Mesenchymal stem cell (in vitro differentiated cells and primary cell): ENCODE measurements around the gene WEE2.
"Not testable (repeated sequence)": the region's sequence is repeated elsewhere in the genome, so short reads cannot be mapped to it uniquely, and the experiment has no call there.

Source experiments
- DNase-seq: peaks from one replicate; pipeline ENCODE4 v3.0.0-alpha.2; 2013
- H2AFZ ChIP-seq: one replicate; pipeline ENCODE4 v1.6.1; 2013; ENCODE audit warnings: low read depth, mild to moderate bottlenecking, control low read depth, inconsistent platforms, low read length, moderate library complexity
- H2AK5ac ChIP-seq: 2 replicates; pipeline ENCODE4 v1.6.1; 2013; ENCODE audit warnings: low read length, moderate library complexity, mild to moderate bottlenecking, inconsistent platforms; ENCODE audit not compliant: severe bottlenecking
- H2BK120ac ChIP-seq: one replicate; pipeline ENCODE4 v1.6.1; 2013; ENCODE audit warnings: low read depth, mild to moderate bottlenecking, inconsistent platforms, low read length, moderate library complexity
- H2BK12ac ChIP-seq, 2 experiments: one replicate each; pipeline ENCODE4 v1.6.1; 2013; ENCODE audit warnings: inconsistent platforms in 2 of 2, low read length in 2 of 2, mild to moderate bottlenecking in 2 of 2, moderate library complexity in 2 of 2, control low read depth in 1 of 2
- H2BK15ac ChIP-seq: one replicate; pipeline ENCODE4 v1.6.1; 2013; ENCODE audit warnings: mild to moderate bottlenecking, low read depth, inconsistent platforms; ENCODE audit not compliant: poor library complexity, severe bottlenecking
- H2BK5ac ChIP-seq: 2 replicates; pipeline ENCODE4 v1.6.1; 2013; ENCODE audit warnings: low read depth, mild to moderate bottlenecking, low read length, control low read depth, inconsistent platforms; ENCODE audit not compliant: poor library complexity, severe bottlenecking
- H3K14ac ChIP-seq, 2 experiments: one replicate each; pipeline ENCODE4 v1.6.1; 2013; ENCODE audit warnings: inconsistent platforms in 2 of 2, low read length in 2 of 2, control low read depth in 1 of 2, mild to moderate bottlenecking in 1 of 2, moderate library complexity in 1 of 2
- H3K18ac ChIP-seq, 2 experiments: one replicate each; pipeline ENCODE4 v1.6.1; 2013; ENCODE audit warnings: inconsistent platforms in 2 of 2, low read length in 2 of 2, control low read depth in 1 of 2, low read depth in 1 of 2, mild to moderate bottlenecking in 1 of 2
- H3K23ac ChIP-seq, 2 experiments: one replicate each; pipeline ENCODE4 v1.6.1; 2013; ENCODE audit warnings: inconsistent platforms in 2 of 2, low read length in 2 of 2, mild to moderate bottlenecking in 2 of 2, moderate library complexity in 2 of 2, control low read depth in 1 of 2
- H3K27ac ChIP-seq: 2 replicates; pipeline ENCODE4 v1.5.1; 2013; ENCODE audit warnings: mild to moderate bottlenecking, moderate library complexity, low read length, control low read depth, inconsistent platforms; ENCODE audit not compliant: poor library complexity, severe bottlenecking
- H3K27me3 ChIP-seq, 2 experiments: 2 replicates each; pipeline versions ENCODE4 v1.6.1 to v1.7.0; 2013; ENCODE audit warnings: low read length in 2 of 2, mild to moderate bottlenecking in 2 of 2, moderate library complexity in 2 of 2, control low read depth in 1 of 2, inconsistent platforms in 1 of 2; ENCODE audit not compliant: control insufficient read depth in 1 of 2, insufficient read depth in 1 of 2
- H3K36me3 ChIP-seq, 2 experiments: 2 replicates each; pipeline versions ENCODE4 v1.6.1 to v1.7.0; 2013; ENCODE audit warnings: low read length in 2 of 2, control low read depth in 1 of 2, inconsistent platforms in 1 of 2, low read depth in 1 of 2, mild to moderate bottlenecking in 1 of 2; ENCODE audit not compliant: insufficient read depth in 2 of 2, control insufficient read depth in 1 of 2
- H3K4ac ChIP-seq, 2 experiments: one replicate each; pipeline ENCODE4 v1.6.1; 2013; ENCODE audit warnings: inconsistent platforms in 2 of 2, low read length in 2 of 2, mild to moderate bottlenecking in 2 of 2, moderate library complexity in 2 of 2, control low read depth in 1 of 2, low read depth in 1 of 2
- H3K4me1 ChIP-seq: 2 replicates; pipeline ENCODE4 v1.6.1; 2013; ENCODE audit warnings: low read depth, low read length, control low read depth; ENCODE audit not compliant: control insufficient read depth, insufficient read depth
- H3K4me2 ChIP-seq: 2 replicates; pipeline ENCODE4 v1.6.1; 2013; ENCODE audit warnings: low read length, mild to moderate bottlenecking, inconsistent platforms; ENCODE audit not compliant: poor library complexity, severe bottlenecking
- H3K4me3 ChIP-seq, 2 experiments: 2 replicates each; pipeline versions ENCODE4 v1.5.1 to v1.7.0; 2013; ENCODE audit warnings: low read length in 2 of 2, mild to moderate bottlenecking in 2 of 2, control low read depth in 1 of 2, low read depth in 1 of 2; ENCODE audit not compliant: insufficient read depth in 1 of 2
- H3K79me1 ChIP-seq: replicated peaks from 2 replicates; pipeline ENCODE4 v1.6.1; 2013; ENCODE audit warnings: mild to moderate bottlenecking, control low read depth, low read length, inconsistent platforms; ENCODE audit not compliant: poor library complexity, severe bottlenecking
- H3K9ac ChIP-seq: 2 replicates; pipeline ENCODE4 v1.7.0; 2013; ENCODE audit warnings: mild to moderate bottlenecking, low read length, moderate library complexity
- H3K9me3 ChIP-seq: 2 replicates; pipeline ENCODE4 v1.7.0; 2013; ENCODE audit warnings: mild to moderate bottlenecking, low read length; ENCODE audit not compliant: control insufficient read depth
- H4K8ac ChIP-seq: one replicate; pipeline ENCODE4 v1.6.1; 2013; ENCODE audit warnings: inconsistent platforms, mild to moderate bottlenecking, low read length, moderate library complexity
- H4K91ac ChIP-seq: one replicate; pipeline ENCODE4 v1.6.1; 2013; ENCODE audit warnings: mild to moderate bottlenecking, low read length, inconsistent platforms
- WGBS: methylation state at CpG from one replicate; pipeline ENCODE4 v1.1.7; 2013; ENCODE audit warnings: mixed read lengths; 5-methylcytosine and 5-hydroxymethylcytosine counted together

The WEE2 gene

DNA sequence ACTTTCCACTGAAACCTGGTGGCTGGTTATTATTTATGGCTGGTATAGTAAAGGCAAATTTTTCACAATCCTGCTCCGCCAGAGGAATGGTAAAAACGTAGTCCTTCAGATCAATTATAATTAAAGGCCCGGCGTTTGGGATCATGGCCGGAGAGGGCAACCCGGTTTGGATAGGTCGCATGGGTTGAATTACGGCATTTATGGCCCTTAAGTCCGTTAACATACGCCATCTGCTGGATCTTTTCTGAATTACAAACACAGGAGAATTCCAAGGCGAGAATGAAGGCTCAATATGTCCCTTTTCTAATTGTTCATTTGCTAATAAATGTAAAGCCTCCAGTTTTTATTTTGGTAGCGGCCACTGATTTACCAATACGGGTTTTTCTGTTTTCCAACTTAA lies 44.5 kb downstream of the WEE2 start:
- Histone ChIP-seq H2AK5ac (no peak overlapping the region), H3K18ac (no peak overlapping the region), H2AFZ (no peak overlapping the region), H3K9ac (no peak overlapping the region), H3K4me1 (no peaks in the 10 kb centered on the region), H2BK120ac (no peak overlapping the region), H3K4ac (no peak overlapping the region), H3K36me3 (peaks cover 40 to 95% of the 10 kb centered on the region in 2 experiments), H3K4me3 (no peak overlapping the region), H3K27ac (no peak overlapping the region), H4K91ac (no peak overlapping the region), H3K9me3 (peaks cover 34% of the 10 kb centered on the region), H3K79me1 (peaks cover 32% of the 10 kb centered on the region), H2BK12ac (no peak overlapping the region), H3K14ac (no peak overlapping the region), H3K27me3 (no peaks in the 10 kb centered on the region), H2BK5ac (no peak overlapping the region), H3K4me2 (no peak overlapping the region), H2BK15ac (no peak overlapping the region), H4K8ac (no peak overlapping the region), H3K23ac (no peak overlapping the region)
- DNase-seq: peak; percentile 2
- WGBS: over 99% methylated on average over 12 of the region's 13 CpGs

DNA sequence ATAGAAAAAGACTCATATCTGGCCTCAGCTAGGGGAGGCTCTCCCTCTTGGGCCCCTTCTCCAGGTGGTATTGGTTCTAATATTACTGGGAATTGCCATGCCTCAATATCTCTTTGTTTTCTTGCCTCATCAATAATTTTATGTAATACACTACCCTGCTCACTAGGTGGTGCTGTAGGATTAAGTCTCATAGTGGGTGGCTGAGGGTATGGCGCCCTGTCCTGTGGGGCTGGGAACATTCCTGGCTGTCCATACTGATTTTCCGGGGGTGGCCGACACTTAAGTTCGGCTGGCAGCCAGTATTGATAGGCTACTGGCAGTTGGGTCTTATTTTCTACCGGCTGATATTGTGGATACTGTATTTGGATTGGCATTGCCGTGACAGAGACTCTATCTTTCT lies 46.8 kb downstream of the WEE2 start:
- H3K4me1 ChIP-seq: no peaks in the 10 kb centered on the region
- no peak overlapping the region for H4K91ac ChIP-seq
- no peak overlapping the region for H2AK5ac ChIP-seq
- no peak overlapping the region for H2BK15ac ChIP-seq
- H3K36me3 ChIP-seq: peaks cover 39 to 93% of the 10 kb centered on the region in 2 experiments
- no peak overlapping the region for H2AFZ ChIP-seq
- 94% methylated on average over 5 of the region's 6 CpGs for WGBS
- H3K4me3 ChIP-seq: no peak overlapping the region
- H3K23ac ChIP-seq: no peak overlapping the region
- no peak overlapping the region for H3K14ac ChIP-seq
- no peak overlapping the region for H3K27ac ChIP-seq
- no peak overlapping the region for H2BK12ac ChIP-seq
- no peak overlapping the region for H3K18ac ChIP-seq
- H2BK120ac ChIP-seq: no peak overlapping the region
- peaks cover 32% of the 10 kb centered on the region for H3K9me3 ChIP-seq
- H3K9ac ChIP-seq: no peak overlapping the region
- no peak overlapping the region for H3K4me2 ChIP-seq
- H3K27me3 ChIP-seq: no peaks in the 10 kb centered on the region
- peak; percentile 20 for DNase-seq
- H4K8ac ChIP-seq: no peak overlapping the region
- peaks cover 34% of the 10 kb centered on the region for H3K79me1 ChIP-seq
- H3K4ac ChIP-seq: no peak overlapping the region
- no peak overlapping the region for H2BK5ac ChIP-seq

DNA sequence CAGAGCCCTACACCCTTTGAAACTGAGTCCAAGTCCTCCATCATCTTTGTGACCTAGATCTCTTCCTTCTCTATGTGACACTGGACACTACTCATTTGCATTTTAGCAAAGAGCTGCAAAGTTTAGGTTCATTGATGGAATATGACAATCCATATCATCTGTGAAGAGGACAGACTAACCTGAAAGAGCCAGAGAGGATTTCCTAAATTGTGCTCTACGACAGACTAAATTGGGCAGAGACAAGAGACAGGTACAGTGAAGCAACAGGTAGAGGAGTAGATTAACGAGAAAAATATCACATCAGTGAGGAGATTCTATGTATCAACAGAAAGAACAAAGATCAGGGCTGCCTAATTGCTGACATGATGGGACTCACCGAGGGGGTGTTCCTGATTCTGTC lies 55.6 kb downstream of the WEE2 start, which contains the start of gene TAS2R3:
Gene TAS2R3, plus strand, starts transcription at position 301 of the 400 bp plus-strand sequence. Its CDS starts 62 bp downstream, at position 363.
- Histone ChIP-seq H3K27me3 (no peaks in the 10 kb centered on the region), H3K9ac (no peak within 1 kb of the TSS), H3K9me3 (no peaks in the 10 kb centered on the region), H4K8ac (no peak within 1 kb of the TSS), H2BK15ac (no peak within 1 kb of the TSS), H4K91ac (no peak within 1 kb of the TSS), H3K4me3 (no peak within 1 kb of the TSS), H3K4me1 (no peaks in the 10 kb centered on the region), H2AFZ (no peak within 1 kb of the TSS), H3K79me1 (peaks cover 19% of the 10 kb centered on the region), H3K36me3 (peaks cover 16 to 61% of the 10 kb centered on the region in 2 experiments), H3K27ac (no peak within 1 kb of the TSS), H3K14ac (no peak within 1 kb of the TSS), H2BK120ac (no peak within 1 kb of the TSS), H3K4ac (no peak within 1 kb of the TSS), H3K4me2 (no peak within 1 kb of the TSS), H2AK5ac (no peak within 1 kb of the TSS), H3K23ac (no peak within 1 kb of the TSS), H3K18ac (no peak within 1 kb of the TSS), H2BK5ac (no peak within 1 kb of the TSS), H2BK12ac (no peak within 1 kb of the TSS)
- 98% methylated on average over 3 of the region's 3 CpGs for WGBS
- no peak for DNase-seq

DNA sequence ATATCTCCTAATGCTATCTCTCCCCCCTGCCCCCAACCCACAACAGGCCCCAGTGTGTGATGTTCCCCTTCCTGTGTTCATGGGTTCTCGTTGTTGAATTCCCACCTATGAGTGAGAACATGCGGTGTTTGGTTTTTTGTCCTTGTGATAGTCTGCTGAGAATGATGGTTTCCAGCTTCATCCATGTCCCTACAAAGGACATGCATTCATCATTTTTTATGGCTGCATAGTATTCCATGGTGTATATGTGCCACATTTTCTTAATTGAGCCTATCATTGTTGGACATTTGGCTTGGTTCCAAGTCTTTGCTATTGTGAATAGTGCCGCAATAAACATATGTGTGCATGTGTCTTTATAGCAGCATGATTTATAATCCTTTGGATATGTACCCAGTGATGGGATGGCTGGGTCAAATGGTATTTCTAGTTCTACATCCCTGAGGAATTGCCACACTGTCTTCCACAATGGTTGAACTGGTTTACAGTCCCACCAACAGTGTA lies 62.0 kb downstream of the WEE2 start:
- WGBS: 100% methylated on average over 2 of the region's 3 CpGs
- H2BK12ac ChIP-seq, H2BK5ac ChIP-seq, H3K79me1 ChIP-seq, H2BK15ac ChIP-seq, H3K4ac ChIP-seq, H3K4me3 ChIP-seq, H3K23ac ChIP-seq, H2BK120ac ChIP-seq, DNase-seq, H3K9ac ChIP-seq, H4K8ac ChIP-seq, H3K36me3 ChIP-seq, H3K9me3 ChIP-seq, H2AFZ ChIP-seq, H2AK5ac ChIP-seq, H3K27me3 ChIP-seq, H3K27ac ChIP-seq, H3K14ac ChIP-seq, H3K4me1 ChIP-seq, H4K91ac ChIP-seq, H3K18ac ChIP-seq, H3K4me2 ChIP-seq: not testable (repeated sequence)
